ENCODE data around the gene PAWR.

The PAWR gene, protein sequence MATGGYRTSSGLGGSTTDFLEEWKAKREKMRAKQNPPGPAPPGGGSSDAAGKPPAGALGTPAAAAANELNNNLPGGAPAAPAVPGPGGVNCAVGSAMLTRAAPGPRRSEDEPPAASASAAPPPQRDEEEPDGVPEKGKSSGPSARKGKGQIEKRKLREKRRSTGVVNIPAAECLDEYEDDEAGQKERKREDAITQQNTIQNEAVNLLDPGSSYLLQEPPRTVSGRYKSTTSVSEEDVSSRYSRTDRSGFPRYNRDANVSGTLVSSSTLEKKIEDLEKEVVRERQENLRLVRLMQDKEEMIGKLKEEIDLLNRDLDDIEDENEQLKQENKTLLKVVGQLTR

DNA sequence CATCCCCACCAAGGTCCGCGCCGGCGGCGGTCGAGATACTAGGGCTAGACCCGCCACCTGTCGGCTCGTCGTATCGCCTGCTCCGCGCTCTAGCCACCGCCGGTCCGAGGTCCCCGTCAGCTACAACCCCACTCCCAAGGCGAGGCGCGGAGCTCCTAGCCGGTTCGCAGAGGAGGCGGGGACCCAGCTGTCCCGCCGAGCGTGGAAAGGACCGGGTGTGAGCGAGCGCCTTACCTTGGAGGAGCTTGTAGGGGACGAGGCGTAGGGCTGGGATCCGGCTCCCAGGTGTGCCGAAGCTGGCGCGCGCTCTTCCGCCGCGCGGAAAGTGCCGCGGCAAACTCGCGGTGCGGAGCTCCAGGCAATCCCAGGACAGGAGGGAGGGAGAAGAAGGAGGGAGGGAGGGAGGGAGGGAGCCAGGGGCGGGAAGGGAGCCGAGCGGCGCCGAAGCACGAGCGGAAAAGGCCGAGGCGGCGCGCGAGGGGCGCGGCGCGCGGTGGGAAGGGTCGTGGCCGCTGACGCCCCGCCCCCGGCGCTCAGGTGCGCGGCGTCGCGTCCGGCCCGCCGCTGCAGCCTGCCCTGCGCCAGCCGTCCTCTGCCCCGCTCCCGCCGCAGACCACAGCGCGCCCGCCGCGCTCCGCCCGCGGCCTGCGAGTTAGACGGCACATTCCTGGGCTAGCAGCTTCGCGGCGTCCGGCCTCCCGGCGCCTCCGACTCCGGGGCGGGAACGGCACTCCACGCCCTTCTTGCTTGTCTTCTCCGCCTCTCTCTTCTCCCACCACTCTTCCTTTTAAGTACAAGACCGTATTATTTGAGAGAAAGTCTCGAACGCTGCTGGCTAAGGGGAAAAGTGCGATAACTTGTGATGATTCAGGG, at the start of gene PAWR:
TSS of gene PAWR (minus strand) at position 327 of the 873 bp plus-strand sequence. CDS start 720 bp downstream, outside the sequence.
- H3K4me1 Mint-ChIP-seq: peaks cover 19% of the 10 kb centered on the region
- H3K27me3 Mint-ChIP-seq: peaks cover 55% of the 10 kb centered on the region
- peaks cover 1% of the 10 kb centered on the region for H3K9me3 Mint-ChIP-seq
- H3K36me3 Mint-ChIP-seq: no peaks in the 10 kb centered on the region
- H3K27ac Mint-ChIP-seq: no peak within 1 kb of the TSS
- peak within 1 kb of the TSS; percentile 90 for H3K4me3 Mint-ChIP-seq

DNA sequence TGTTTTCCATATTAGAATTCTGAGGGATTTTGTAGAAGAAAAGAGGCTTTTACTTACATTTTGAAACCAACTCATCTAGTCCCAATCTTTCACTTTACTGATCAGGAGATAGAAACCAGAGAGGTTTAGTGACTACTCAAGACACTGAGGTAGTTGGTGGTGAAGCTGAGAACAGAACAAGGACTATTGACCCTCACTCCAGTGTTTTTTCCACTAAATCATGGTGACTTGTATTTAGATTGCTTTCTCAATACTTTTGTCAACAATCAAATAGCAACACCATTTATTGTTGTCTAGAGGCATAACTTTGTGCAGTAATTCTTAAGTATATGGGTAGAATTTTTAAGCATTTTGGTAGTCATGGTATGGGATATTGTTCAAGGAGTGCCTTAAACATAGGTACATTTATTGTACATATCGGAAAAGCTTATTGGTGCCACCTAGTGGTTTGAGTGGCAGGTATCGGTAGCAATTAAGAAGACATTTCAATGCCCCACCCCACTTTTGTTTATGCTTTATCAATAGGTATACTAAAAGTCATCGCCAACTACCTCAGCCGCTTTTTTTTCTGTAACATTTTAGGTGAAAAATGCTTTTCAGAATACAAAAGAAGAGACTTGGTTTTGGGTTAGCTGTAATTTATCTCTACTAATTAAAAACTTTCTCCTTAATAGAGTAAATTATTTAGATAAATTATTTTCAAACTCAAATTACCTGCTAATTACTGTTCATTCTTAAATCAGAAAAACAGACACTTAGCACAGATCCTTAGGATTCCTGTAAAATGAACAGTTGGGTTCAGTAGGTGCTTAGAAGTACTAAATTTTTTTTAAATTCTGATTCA, 47.3 kb upstream of the PAWR start:
- no peaks in the 10 kb centered on the region for H3K4me1 Mint-ChIP-seq
- no peak overlapping the region for H3K4me3 Mint-ChIP-seq
- no peak overlapping the region for H3K27ac Mint-ChIP-seq
- H3K36me3 Mint-ChIP-seq: no peaks in the 10 kb centered on the region
- H3K27me3 Mint-ChIP-seq: peaks cover 8% of the 10 kb centered on the region
- no peaks in the 10 kb centered on the region for H3K9me3 Mint-ChIP-seq

DNA sequence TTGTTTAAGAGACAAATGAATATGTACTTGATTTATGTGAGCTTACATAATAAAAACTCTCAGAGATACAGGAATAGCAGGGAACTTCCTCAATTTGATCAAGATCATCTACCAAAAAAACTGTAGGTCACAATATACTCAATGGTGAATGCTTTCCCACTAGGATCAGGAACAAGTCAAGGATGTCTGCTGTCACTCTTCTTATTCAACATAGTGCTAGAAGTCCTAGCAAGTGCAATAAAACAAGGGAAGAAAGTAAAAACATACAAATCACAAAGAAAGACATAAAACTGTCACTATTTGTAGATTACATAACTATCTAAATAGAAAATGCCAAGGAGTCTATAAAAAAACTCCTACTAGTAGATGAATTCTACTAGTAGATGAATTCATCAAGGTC, 41.9 kb upstream of the PAWR start:
- H3K9me3 Mint-ChIP-seq: peaks cover 5% of the 10 kb centered on the region
- H3K4me3 Mint-ChIP-seq: no peak overlapping the region
- no peaks in the 10 kb centered on the region for H3K4me1 Mint-ChIP-seq
- peaks cover 1% of the 10 kb centered on the region for H3K36me3 Mint-ChIP-seq
- H3K27ac Mint-ChIP-seq: no peak overlapping the region
- H3K27me3 Mint-ChIP-seq: peaks cover 13% of the 10 kb centered on the region

DNA sequence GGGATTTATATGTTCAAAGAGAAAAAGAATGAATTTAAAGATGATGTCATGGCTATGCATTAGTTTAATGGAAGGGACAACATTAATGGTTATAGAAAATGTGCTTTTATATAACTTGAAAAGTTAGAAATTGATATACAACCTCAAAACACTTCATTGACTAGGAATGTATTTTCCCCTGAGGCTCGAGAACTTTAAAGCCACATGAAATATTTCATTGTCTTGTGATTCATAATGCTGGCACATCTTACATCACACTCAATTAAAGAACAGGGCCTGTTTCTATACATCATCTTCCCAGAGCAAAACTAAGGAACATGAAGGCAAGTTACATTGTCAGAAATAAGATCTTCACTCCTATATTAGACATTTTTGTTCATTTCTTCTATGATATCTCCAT, 35.2 kb upstream of the PAWR start:
- Mint-ChIP-seq H3K9me3 (peaks cover 5% of the 10 kb centered on the region), H3K4me1 (no peaks in the 10 kb centered on the region), H3K27ac (no peak overlapping the region), H3K36me3 (peaks cover 1% of the 10 kb centered on the region), H3K4me3 (no peak overlapping the region), H3K27me3 (peaks cover 18% of the 10 kb centered on the region)

DNA sequence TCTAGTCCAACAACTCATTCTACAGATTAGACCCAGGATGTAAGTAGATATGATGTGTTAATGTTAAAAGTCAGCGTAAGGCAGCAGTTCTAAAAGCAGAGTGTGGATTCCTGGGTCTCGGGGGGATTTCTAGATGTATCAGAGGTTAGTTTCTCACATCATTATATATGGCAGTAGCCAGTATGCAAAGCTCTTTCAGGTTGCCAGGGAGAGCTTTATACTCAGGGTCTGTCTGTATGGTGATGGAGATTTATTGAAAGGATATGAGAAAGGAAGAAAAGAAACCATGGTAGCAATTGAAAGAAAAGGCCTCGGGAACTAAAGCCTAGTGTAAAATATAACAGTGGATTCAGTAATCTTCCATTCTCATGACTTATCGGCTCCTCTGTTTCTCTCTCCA, 26.2 kb upstream of the PAWR start:
- H3K36me3 Mint-ChIP-seq: no peaks in the 10 kb centered on the region
- no peaks in the 10 kb centered on the region for H3K4me1 Mint-ChIP-seq
- no peak overlapping the region for H3K27ac Mint-ChIP-seq
- H3K27me3 Mint-ChIP-seq: peaks cover 3% of the 10 kb centered on the region
- no peak overlapping the region for H3K4me3 Mint-ChIP-seq
- no peaks in the 10 kb centered on the region for H3K9me3 Mint-ChIP-seq

DNA sequence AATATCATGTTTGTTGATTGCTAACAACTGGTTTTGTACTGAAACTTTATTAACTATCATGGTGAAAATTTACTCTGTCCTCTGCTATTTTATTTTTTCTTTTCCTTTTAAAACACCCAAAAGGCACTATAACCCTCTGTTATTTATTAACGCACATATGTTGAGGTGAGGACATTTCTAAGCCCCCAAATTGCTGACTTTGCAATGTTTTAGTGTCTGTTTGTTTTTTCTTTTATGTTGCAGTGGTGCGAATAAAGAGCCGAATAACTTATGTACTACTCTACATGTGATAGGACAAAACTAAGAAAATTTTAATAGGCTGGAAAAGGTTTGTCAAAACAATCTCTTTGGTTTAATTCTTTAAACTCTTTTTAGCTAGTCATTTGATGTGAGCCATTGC, 24.5 kb upstream of the PAWR start:
- no peak overlapping the region for H3K4me3 Mint-ChIP-seq
- H3K9me3 Mint-ChIP-seq: no peaks in the 10 kb centered on the region
- H3K36me3 Mint-ChIP-seq: no peaks in the 10 kb centered on the region
- H3K27me3 Mint-ChIP-seq: peaks cover 2% of the 10 kb centered on the region
- H3K27ac Mint-ChIP-seq: no peak overlapping the region
- H3K4me1 Mint-ChIP-seq: no peaks in the 10 kb centered on the region

DNA sequence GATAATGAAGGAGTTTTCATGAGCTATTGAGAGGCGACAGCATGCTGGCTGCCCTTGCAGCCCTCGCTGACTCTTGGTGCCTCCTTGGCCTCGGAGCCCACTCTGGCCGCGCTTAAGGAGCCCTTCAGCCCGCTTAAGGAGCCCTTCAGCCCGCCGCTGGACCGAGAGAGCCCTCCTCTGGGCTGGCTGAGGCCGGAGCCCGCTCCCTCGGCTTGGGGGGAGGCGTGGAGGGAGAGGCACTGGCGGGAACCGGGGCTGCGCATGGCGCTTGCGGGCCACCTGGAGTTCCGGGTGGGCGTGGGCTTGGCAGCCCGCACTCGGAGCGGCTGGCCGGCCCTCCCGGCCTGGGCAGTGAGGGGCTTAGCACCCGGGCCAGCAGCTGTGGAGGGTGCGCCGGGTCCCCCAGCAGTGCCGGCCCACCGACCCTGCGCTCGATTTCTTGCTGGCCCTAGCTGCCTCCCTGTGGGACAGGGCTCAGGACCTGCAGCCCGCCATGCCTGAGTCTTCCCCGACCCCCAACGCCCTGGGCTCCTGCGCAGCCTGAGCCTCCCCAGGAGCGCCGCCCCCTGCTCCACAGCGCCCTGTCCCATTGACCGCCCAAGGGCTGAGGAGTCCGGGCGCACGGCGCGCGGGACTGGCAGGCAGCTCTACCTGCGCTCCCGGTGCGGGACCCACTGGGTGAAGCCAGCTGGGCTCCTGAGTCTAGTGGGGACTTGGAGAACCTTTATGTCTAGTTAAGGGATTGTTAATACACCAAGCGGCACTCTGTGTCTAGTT, 20.1 kb upstream of the PAWR start:
- H3K4me1 Mint-ChIP-seq: no peaks in the 10 kb centered on the region
- no peak overlapping the region for H3K27ac Mint-ChIP-seq
- no peak overlapping the region for H3K4me3 Mint-ChIP-seq
- peaks cover 2% of the 10 kb centered on the region for H3K27me3 Mint-ChIP-seq
- H3K36me3 Mint-ChIP-seq: no peaks in the 10 kb centered on the region
- H3K9me3 Mint-ChIP-seq: no peaks in the 10 kb centered on the region

DNA sequence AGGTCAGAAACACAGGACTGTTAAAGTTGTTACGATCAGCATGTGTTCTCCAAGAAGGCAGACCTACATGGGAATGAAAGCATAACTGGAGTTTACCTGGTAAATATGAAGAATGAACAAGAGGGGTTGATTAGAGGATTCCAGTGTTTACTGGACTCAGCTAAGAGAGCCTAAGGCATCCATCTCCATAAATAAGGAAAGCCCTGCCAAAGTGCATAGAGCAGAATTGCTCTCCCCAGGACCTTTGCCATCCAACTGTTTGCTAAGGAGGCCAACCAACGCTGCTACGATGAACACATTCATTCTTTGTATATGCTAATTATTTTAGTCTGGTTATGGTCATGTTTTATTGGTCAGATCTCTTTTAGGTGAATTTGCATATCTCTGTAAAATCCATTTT, 17.1 kb upstream of the PAWR start:
- no peaks in the 10 kb centered on the region for H3K9me3 Mint-ChIP-seq
- no peaks in the 10 kb centered on the region for H3K36me3 Mint-ChIP-seq

DNA sequence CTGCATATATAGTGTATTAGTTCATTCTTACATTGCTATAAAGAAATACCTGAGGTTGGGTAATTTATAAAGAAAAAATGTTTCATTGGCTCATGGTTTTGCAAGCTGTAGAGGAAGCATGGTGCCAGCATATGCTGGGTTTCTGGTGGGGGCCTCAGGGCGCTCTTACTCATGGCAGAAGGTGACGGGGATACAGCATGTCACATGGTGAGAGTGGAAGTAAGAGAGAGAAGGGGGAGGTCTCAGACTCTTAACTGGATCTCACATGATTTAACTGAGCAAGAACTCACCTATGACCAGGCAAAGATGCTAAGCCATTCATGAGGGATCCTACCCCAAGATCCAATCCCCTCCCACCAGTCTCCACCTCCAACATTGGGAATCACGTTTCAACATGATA, 15.9 kb upstream of the PAWR start:
- Mint-ChIP-seq H3K27ac (no peak overlapping the region), H3K4me3 (no peak overlapping the region), H3K27me3 (peaks cover 2% of the 10 kb centered on the region), H3K4me1 (no peaks in the 10 kb centered on the region), H3K36me3 (no peaks in the 10 kb centered on the region), H3K9me3 (no peaks in the 10 kb centered on the region)

More for the DNA sequence above, 17.1 kb upstream of the PAWR start:
- Mint-ChIP-seq H3K4me1 (no peaks in the 10 kb centered on the region), H3K27ac (no peak overlapping the region), H3K27me3 (peaks cover 2% of the 10 kb centered on the region), H3K4me3 (no peak overlapping the region)

DNA sequence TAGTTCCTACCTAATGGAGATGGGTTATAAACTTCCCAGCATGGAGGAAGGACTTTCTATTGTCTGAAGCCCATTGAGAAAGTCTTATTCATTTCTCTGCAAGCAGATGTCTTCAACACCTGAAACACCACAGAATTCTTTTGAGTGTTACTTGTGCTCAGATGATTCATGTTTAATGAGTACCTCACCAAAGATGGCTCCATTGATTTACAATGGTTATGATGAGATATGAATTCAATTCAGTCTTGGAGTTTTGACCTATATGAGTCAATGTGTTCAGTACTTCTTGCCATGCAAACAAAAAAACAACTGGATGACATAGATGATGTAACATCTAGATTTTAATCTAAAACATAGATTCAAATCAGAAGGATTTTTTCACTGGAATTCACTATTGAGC, 15.4 kb upstream of the PAWR start:
- Mint-ChIP-seq H3K36me3 (no peaks in the 10 kb centered on the region), H3K9me3 (no peaks in the 10 kb centered on the region), H3K27ac (no peak overlapping the region), H3K27me3 (peaks cover 2% of the 10 kb centered on the region), H3K4me1 (no peaks in the 10 kb centered on the region), H3K4me3 (no peak overlapping the region)

DNA sequence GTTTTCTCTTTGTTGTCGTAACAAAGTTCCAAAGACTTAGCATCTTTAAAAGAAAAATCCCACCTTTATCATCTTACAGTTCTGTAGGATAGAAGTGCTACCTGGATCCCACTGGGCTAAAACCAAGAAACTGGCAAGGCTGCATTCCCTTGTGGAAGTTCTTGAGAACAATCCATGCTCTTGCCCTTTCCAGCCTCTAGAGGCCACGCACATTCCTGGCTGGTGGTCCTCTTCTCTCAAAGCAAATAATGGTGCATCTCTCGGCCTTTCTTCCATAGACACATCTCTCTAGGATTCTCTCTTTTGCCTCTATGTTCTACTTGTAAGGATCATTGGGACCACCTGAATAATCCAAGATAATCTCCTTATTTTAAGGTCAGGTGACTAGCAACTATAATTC, 8.2 kb upstream of the PAWR start:
- H3K4me1 Mint-ChIP-seq: no peaks in the 10 kb centered on the region
- no peak overlapping the region for H3K4me3 Mint-ChIP-seq
- peaks cover 13% of the 10 kb centered on the region for H3K27me3 Mint-ChIP-seq
- peaks cover 4% of the 10 kb centered on the region for H3K9me3 Mint-ChIP-seq
- H3K27ac Mint-ChIP-seq: no peak overlapping the region
- H3K36me3 Mint-ChIP-seq: no peaks in the 10 kb centered on the region

DNA sequence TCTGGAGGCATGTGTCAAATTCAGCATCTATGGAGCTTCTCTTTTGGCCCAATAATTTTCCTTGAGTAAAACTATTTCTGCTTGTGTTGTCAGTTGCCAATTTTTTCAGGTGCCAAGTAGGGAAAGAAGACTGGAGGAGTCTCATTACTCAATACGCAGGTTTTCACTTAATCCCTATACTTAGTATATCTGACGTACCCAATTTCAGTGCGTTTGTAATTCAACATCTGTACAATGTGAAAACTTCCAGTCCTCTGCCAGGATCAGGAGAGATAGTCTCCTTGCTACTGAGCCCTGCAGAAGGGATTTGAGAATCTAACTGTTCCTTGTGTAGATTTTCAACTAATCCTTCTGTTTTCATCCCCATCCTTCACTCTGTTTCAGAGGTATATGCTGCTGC, 5.7 kb upstream of the PAWR start:
- H3K4me3 Mint-ChIP-seq: no peak overlapping the region
- peaks cover under 1% of the 10 kb centered on the region for H3K4me1 Mint-ChIP-seq
- no peak overlapping the region for H3K27ac Mint-ChIP-seq
- H3K27me3 Mint-ChIP-seq: peaks cover 28% of the 10 kb centered on the region
- H3K9me3 Mint-ChIP-seq: peaks cover 4% of the 10 kb centered on the region
- no peaks in the 10 kb centered on the region for H3K36me3 Mint-ChIP-seq

DNA sequence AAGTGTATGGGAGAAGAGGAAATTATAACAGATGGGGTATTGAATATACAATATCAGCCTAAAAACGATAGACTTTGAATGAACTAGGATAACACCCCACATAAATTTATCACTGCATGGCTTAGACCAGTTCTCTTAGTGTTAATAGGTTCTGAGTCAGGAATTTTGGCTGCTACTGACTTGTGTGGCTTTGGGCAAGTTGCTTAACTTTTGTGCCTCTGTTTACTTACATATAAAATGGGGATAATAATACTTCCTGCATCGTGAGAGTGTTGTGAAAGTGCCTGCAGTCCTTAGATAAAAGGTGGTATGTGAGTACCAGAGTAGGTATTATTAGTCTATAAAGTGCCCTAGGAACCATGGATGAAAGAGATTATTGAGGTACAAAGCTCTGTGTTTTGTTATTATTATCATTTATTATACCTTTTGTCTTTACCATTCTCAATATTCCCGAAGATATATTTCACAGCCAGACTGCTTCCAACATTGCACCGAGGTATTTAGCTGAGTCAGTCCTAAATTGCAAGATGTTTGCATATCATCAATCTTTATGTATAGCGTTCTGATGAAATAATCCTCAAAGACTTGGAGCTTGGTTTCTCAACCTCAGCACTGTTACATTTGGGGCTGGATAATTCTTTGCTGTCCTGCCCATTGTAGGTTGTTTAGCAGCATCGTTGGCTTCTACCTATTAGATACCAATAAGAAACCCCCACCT, 2.3 kb upstream of the PAWR start:
- Mint-ChIP-seq H3K4me3 (no peak overlapping the region), H3K4me1 (peaks cover 16% of the 10 kb centered on the region), H3K36me3 (no peaks in the 10 kb centered on the region), H3K27ac (no peak overlapping the region), H3K9me3 (peaks cover 4% of the 10 kb centered on the region), H3K27me3 (peaks cover 40% of the 10 kb centered on the region)

DNA sequence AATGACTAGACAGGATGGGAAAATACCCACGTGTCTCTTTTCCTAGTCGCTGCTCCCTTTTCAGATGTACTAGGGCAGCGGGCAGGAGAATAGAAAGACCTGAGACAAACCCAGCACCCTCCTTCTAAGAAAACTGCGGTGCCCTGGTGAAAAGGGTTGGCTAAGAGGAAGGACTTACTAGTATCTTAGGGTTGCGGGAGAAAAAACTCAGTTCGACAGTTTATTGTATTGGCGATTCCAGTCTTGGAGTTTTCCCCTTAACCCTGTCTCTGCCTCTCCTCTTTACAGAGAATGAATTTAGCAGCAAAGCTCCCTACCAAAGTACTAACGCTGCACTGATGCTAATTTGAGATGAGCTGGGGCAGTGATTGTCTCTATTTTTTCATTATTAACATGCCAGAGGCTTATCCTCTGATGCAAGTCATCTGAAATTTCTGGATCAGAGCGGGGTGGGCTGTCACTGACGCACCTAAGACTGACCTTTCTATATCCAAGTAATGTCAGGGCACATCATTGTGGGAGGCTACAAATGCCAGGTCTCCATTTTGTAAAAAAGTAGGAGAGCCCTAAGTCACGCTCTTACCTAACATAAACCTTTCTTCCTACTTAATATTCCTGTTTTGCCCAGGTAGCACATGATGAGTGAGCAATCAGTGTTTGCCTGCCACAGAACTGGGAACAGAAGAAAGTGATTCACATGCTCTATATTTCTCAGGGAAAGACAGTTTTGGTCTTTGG, 916 bp upstream of the PAWR start:
- H3K4me3 Mint-ChIP-seq: peak overlapping the region; percentile 90
- H3K27me3 Mint-ChIP-seq: peaks cover 50% of the 10 kb centered on the region
- no peak overlapping the region for H3K27ac Mint-ChIP-seq
- no peaks in the 10 kb centered on the region for H3K36me3 Mint-ChIP-seq
- H3K9me3 Mint-ChIP-seq: peaks cover 4% of the 10 kb centered on the region
- peaks cover 19% of the 10 kb centered on the region for H3K4me1 Mint-ChIP-seq

Measured in activated naive CD4-positive, alpha-beta T cell treated with anti-CD3 and anti-CD28 coated beads, Interleukin-2, amount 50 U/mL, for 24 hours (primary cell).